SK-N-SH (cell line): ENCODE measurements around the gene ADAMTS16. TPM values are rescaled to one million over a fixed set of nuclear protein-coding genes. Genes with fewer than 3 reads are reported as not detected.

Experiments used
- CTCF ChIA-PET: fragments of 300-600, 350-600 bp; formaldehyde crosslinking; extraction: SDS; loops from one replicate; lab custom pipeline; 2021; lab: Yijun Ruan, JAX
- POLR2A ChIA-PET: fragments of 350-600 bp; sonication (Branson Sonifier 250); formaldehyde crosslinking; extraction: SDS; loops from one replicate; lab custom pipeline; 2020; ENCODE audit warnings: antibody characterized with exemption, inconsistent platforms; lab: Yijun Ruan, JAX
- DNase-seq: peaks from one replicate; pipeline ENCODE4 v3.0.0; 2012
- H2AFZ ChIP-seq: fragments of 200-600 bp; sonication (generic); 2 replicates; pipeline ENCODE4 v1.8.1; 2016; ENCODE audit warnings: antibody characterized with exemption, mild to moderate bottlenecking, low read depth
- H3F3A ChIP-seq: fragments of 200-600 bp; sonication (generic); replicated peaks from 2 replicates; pipeline ENCODE3; 2016; ENCODE audit warnings: antibody characterized with exemption, mild to moderate bottlenecking; ENCODE audit not compliant: insufficient read depth
- H3K27ac ChIP-seq, 2 experiments: fragments of 200-500 bp in 1 of 2; fragments of 200-600 bp in 1 of 2; sonication (Bioruptor generic) in 1 of 2; sonication (generic), shearing (Covaris generic) in 1 of 2; 2 replicates each; pipeline versions ENCODE4 v1.5.1 to v1.6.1; 2014 to 2016; ENCODE audit warnings: low read depth in 2 of 2, inconsistent platforms in 1 of 2, low read length in 1 of 2, mild to moderate bottlenecking in 1 of 2, mixed read lengths in 1 of 2
- H3K27me3 ChIP-seq: fragments of 200-600 bp; sonication (generic), shearing (Covaris generic); 2 replicates; pipeline ENCODE4 v1.6.1; 2016; ENCODE audit warnings: mixed run types; ENCODE audit not compliant: insufficient read depth
- H3K36me3 ChIP-seq, 2 experiments: fragments of 200-500 bp in 1 of 2; fragments of 200-600 bp in 1 of 2; sonication (Bioruptor generic) in 1 of 2; sonication (generic) in 1 of 2; replicated peaks in 1 of 2; 2 replicates each; pipeline versions ENCODE3 to v1.5.1; 2014 to 2016; ENCODE audit warnings: low read length in 1 of 2, mild to moderate bottlenecking in 1 of 2; ENCODE audit not compliant: insufficient read depth in 2 of 2, control insufficient read depth in 1 of 2
- H3K4me1 ChIP-seq, 2 experiments: fragments of 200-500 bp in 1 of 2; fragments of 200-600 bp in 1 of 2; sonication (Bioruptor generic) in 1 of 2; sonication (generic), shearing (Covaris generic) in 1 of 2; 2 replicates each; pipeline versions ENCODE4 v1.5.1 to v1.6.1; 2014 to 2016; ENCODE audit warnings: low read depth in 1 of 2, low read length in 1 of 2, mixed run types in 1 of 2; ENCODE audit not compliant: insufficient read depth in 2 of 2, control insufficient read depth in 1 of 2
- H3K4me2 ChIP-seq: fragments of 200-600 bp; sonication (generic), shearing (Covaris generic); 2 replicates; pipeline ENCODE4 v1.6.1; 2017; ENCODE audit warnings: mixed run types
- H3K4me3 ChIP-seq, 2 experiments: fragments of 200-500 bp in 1 of 2; fragments of 200-600 bp in 1 of 2; sonication (Bioruptor generic) in 1 of 2; sonication (generic), shearing (Covaris generic) in 1 of 2; 2 replicates each; pipeline versions ENCODE4 v1.5.1 to v1.8.1; 2014 to 2016; ENCODE audit warnings: low read depth in 2 of 2, inconsistent platforms in 1 of 2, low read length in 1 of 2, mild to moderate bottlenecking in 1 of 2, mixed read lengths in 1 of 2, moderate library complexity in 1 of 2
- H3K79me2 ChIP-seq: fragments of 200-600 bp; sonication (generic); 2 replicates; pipeline ENCODE4 v1.8.1; 2017; ENCODE audit warnings: mild to moderate bottlenecking; ENCODE audit not compliant: insufficient read depth
- H3K9ac ChIP-seq: fragments of 200-600 bp; sonication (generic); 2 replicates; pipeline ENCODE4 v1.6.1; 2017; ENCODE audit warnings: mixed run types
- H3K9me2 ChIP-seq: fragments of 200-600 bp; sonication (generic); 2 replicates; pipeline ENCODE4 v1.6.1; 2017; ENCODE audit warnings: mixed run types
- H3K9me3 ChIP-seq: fragments of 200-600 bp; sonication (generic); 2 replicates; pipeline ENCODE4 v1.6.1; 2017; ENCODE audit warnings: mixed run types, mild to moderate bottlenecking, moderate library complexity
- H4K20me1 ChIP-seq: fragments of 200-600 bp; sonication (generic); 2 replicates; pipeline ENCODE4 v1.6.1; 2017; ENCODE audit warnings: mild to moderate bottlenecking, mixed run types; ENCODE audit not compliant: insufficient read depth
- EP300 ChIP-seq, 2 experiments: IDR thresholded peaks; 2 replicates each; pipeline versions ENCODE4 v1.4.0 to v1.6.1; 2012; ENCODE audit warnings: borderline replicate concordance in 1 of 2, low read depth in 1 of 2, low read length in 1 of 2
- FOSL2 ChIP-seq: IDR thresholded peaks from 2 replicates; pipeline ENCODE4 v1.4.0; 2012; ENCODE audit warnings: low read depth, mild to moderate bottlenecking, moderate library complexity, borderline replicate concordance
- GABPA ChIP-seq: IDR thresholded peaks from 2 replicates; pipeline ENCODE4 v1.4.0; 2012; ENCODE audit warnings: low read depth, mild to moderate bottlenecking
- MEF2A ChIP-seq: IDR thresholded peaks from 2 replicates; pipeline ENCODE4 v1.4.0; 2012; ENCODE audit warnings: low read depth, borderline replicate concordance
- RFX5 ChIP-seq: IDR thresholded peaks from 2 replicates; pipeline ENCODE4 v1.6.1; 2012; ENCODE audit warnings: mild to moderate bottlenecking, improper control_type of control experiment, low read length
- RXRA ChIP-seq: IDR thresholded peaks from 2 replicates; pipeline ENCODE4 v1.4.0; 2012; ENCODE audit warnings: low read depth, mild to moderate bottlenecking, borderline replicate concordance
- SIN3A ChIP-seq: IDR thresholded peaks from 2 replicates; pipeline ENCODE4 v1.6.1; 2012; ENCODE audit warnings: low read depth, mild to moderate bottlenecking, low read length, moderate library complexity, borderline replicate concordance
- SMC3 ChIP-seq: IDR thresholded peaks from 2 replicates; pipeline ENCODE4 v1.6.1; 2012; ENCODE audit warnings: low read depth, low read length, improper control_type of control experiment
- TAF1 ChIP-seq: IDR thresholded peaks from 2 replicates; pipeline ENCODE4 v1.6.1; 2012; ENCODE audit warnings: low read depth, mild to moderate bottlenecking, low read length, moderate library complexity, borderline replicate concordance
- whole genome bisulfite sequencing: methylation state at CpG from one replicate; pipeline ENCODE4 v1.1.6; 2017; ENCODE audit warnings: low lambda C conversion rate; 5-methylcytosine and 5-hydroxymethylcytosine counted together
- polyA plus RNA-seq, 3 experiments: library from polyadenylated mRNA; depleted of rRNA; stranded (reverse); fragments of >200 nt; gene quantifications; 2 replicates each; pipeline ENCODE4 v1.2.3, GENCODE V29; 2012
- TF ChIP-seq, protein P1 (sequence below): IDR thresholded peaks from 2 replicates; pipeline ENCODE4 v1.6.1; 2012; ENCODE audit warnings: mild to moderate bottlenecking, low read depth, low read length, moderate library complexity
- TF ChIP-seq, protein P2 (sequence below): fragments of 200-600 bp; sonication (generic); IDR thresholded peaks from 2 replicates; pipeline ENCODE4 v1.6.1; 2017; ENCODE audit warnings: antibody characterized with exemption, mild to moderate bottlenecking, moderate library complexity
- TF ChIP-seq, protein P3 (sequence below): fragments of 150-350 bp; IDR thresholded peaks from 2 replicates; pipeline ENCODE4 v1.6.1; 2017; ENCODE audit warnings: antibody characterized with exemption, low read length, low read depth, borderline replicate concordance
- TF ChIP-seq, protein P4 (sequence below): IDR thresholded peaks from 2 replicates; pipeline ENCODE4 v1.4.0; 2012; ENCODE audit warnings: low read depth
- TF ChIP-seq, protein P5 (sequence below): IDR thresholded peaks from 2 replicates; pipeline ENCODE4; 2012

The ADAMTS16 gene
- polyA plus RNA-seq, 1 of the 3 experiments (the other 2 are of a cell fraction) = not detected

DNA sequence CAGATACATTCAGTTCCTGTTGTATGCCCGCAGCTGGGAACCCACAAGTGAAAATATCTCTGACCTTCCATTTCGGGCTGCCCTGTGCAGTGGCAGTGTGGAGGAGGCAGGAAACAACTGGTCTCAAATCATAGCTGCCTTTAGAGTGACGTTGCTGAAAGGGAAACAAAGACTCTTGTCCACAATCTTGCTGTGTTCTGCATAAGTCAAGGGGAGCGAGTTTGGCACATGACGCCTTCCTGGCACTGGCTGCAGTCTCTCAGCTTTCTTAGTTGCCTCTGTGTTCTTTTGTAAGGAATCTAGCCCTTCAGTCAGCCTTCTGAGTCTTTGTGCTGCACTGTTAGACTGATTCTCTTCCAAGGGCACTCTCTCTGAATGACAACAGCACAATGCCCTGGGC is 24.0 kb downstream of the ADAMTS16 start:
- H3K4me2 ChIP-seq = no peak overlapping the region
- no peak for DNase-seq
- TF ChIP-seq, protein P1, sequence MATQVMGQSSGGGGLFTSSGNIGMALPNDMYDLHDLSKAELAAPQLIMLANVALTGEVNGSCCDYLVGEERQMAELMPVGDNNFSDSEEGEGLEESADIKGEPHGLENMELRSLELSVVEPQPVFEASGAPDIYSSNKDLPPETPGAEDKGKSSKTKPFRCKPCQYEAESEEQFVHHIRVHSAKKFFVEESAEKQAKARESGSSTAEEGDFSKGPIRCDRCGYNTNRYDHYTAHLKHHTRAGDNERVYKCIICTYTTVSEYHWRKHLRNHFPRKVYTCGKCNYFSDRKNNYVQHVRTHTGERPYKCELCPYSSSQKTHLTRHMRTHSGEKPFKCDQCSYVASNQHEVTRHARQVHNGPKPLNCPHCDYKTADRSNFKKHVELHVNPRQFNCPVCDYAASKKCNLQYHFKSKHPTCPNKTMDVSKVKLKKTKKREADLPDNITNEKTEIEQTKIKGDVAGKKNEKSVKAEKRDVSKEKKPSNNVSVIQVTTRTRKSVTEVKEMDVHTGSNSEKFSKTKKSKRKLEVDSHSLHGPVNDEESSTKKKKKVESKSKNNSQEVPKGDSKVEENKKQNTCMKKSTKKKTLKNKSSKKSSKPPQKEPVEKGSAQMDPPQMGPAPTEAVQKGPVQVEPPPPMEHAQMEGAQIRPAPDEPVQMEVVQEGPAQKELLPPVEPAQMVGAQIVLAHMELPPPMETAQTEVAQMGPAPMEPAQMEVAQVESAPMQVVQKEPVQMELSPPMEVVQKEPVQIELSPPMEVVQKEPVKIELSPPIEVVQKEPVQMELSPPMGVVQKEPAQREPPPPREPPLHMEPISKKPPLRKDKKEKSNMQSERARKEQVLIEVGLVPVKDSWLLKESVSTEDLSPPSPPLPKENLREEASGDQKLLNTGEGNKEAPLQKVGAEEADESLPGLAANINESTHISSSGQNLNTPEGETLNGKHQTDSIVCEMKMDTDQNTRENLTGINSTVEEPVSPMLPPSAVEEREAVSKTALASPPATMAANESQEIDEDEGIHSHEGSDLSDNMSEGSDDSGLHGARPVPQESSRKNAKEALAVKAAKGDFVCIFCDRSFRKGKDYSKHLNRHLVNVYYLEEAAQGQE = no peak
- TF ChIP-seq, protein P2, sequence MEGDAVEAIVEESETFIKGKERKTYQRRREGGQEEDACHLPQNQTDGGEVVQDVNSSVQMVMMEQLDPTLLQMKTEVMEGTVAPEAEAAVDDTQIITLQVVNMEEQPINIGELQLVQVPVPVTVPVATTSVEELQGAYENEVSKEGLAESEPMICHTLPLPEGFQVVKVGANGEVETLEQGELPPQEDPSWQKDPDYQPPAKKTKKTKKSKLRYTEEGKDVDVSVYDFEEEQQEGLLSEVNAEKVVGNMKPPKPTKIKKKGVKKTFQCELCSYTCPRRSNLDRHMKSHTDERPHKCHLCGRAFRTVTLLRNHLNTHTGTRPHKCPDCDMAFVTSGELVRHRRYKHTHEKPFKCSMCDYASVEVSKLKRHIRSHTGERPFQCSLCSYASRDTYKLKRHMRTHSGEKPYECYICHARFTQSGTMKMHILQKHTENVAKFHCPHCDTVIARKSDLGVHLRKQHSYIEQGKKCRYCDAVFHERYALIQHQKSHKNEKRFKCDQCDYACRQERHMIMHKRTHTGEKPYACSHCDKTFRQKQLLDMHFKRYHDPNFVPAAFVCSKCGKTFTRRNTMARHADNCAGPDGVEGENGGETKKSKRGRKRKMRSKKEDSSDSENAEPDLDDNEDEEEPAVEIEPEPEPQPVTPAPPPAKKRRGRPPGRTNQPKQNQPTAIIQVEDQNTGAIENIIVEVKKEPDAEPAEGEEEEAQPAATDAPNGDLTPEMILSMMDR = no peak
- TF ChIP-seq GABPA (no peak), SIN3A (no peak), TAF1 (no peak), MEF2A (no peak), RFX5 (no peak), FOSL2 (no peak), RXRA (no peak), SMC3 (no peak), EP300 (IDR thresholded peaks at IDR 0.05; ENCODE audit: borderline replicate concordance in 1 of 2, low read depth in 1 of 2, low read length in 1 of 2) (no peak)
- TF ChIP-seq, protein P3, sequence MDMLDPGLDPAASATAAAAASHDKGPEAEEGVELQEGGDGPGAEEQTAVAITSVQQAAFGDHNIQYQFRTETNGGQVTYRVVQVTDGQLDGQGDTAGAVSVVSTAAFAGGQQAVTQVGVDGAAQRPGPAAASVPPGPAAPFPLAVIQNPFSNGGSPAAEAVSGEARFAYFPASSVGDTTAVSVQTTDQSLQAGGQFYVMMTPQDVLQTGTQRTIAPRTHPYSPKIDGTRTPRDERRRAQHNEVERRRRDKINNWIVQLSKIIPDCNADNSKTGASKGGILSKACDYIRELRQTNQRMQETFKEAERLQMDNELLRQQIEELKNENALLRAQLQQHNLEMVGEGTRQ = no peak
- TF ChIP-seq, protein P4, sequence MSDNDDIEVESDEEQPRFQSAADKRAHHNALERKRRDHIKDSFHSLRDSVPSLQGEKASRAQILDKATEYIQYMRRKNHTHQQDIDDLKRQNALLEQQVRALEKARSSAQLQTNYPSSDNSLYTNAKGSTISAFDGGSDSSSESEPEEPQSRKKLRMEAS = no peak
- TF ChIP-seq, protein P5, sequence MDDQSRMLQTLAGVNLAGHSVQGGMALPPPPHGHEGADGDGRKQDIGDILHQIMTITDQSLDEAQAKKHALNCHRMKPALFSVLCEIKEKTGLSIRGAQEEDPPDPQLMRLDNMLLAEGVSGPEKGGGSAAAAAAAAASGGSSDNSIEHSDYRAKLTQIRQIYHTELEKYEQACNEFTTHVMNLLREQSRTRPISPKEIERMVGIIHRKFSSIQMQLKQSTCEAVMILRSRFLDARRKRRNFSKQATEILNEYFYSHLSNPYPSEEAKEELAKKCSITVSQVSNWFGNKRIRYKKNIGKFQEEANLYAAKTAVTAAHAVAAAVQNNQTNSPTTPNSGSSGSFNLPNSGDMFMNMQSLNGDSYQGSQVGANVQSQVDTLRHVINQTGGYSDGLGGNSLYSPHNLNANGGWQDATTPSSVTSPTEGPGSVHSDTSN = no peak
- TF ChIP-seq, all 33 proteins: peak for 0
- ChIA-PET POLR2A (no interaction called here), CTCF (no interaction called here)
- H3K4me3 ChIP-seq = no peak overlapping the region
- H3K9ac ChIP-seq = no peak overlapping the region
- H3K79me2 ChIP-seq = no peaks in the 10 kb centered on the region
- no peak overlapping the region for H2AFZ ChIP-seq
- H3K27me3 ChIP-seq = no peaks in the 10 kb centered on the region
- no peak overlapping the region for H3K27ac ChIP-seq
- no peaks in the 10 kb centered on the region for H3K36me3 ChIP-seq
- no peaks in the 10 kb centered on the region for H4K20me1 ChIP-seq
- no peaks in the 10 kb centered on the region for H3K9me2 ChIP-seq
- 70% methylated on average over 5 of the region's 5 CpGs for WGBS
- no peaks in the 10 kb centered on the region for H3F3A ChIP-seq
- H3K4me1 ChIP-seq = peaks cover 0 to 3% of the 10 kb centered on the region in 2 experiments; a peak in 1 of 4 replicates
- no peaks in the 10 kb centered on the region for H3K9me3 ChIP-seq
